Upper lobe of left lung (tissue), 6 donors: ENCODE measurements around the gene SMOC2. TPM values are rescaled to one million over a fixed set of nuclear protein-coding genes. Genes with fewer than 3 reads are reported as not detected.
"Not testable (repeated sequence)": the region's sequence is repeated elsewhere in the genome, so short reads cannot be mapped to it uniquely, and the experiment has no call there.

Experiments used
- ATAC-seq, 2 donors: fragments of 200-7000 bp; cut with Tn5 transposase; one replicate each; pipeline ENCODE4 v1.9.1; 2022; ENCODE audit warnings: mild to moderate bottlenecking in 2 of 2, moderate library complexity in 2 of 2; ENCODE audit not compliant: low FRiP score in 2 of 2
- DNase-seq, 2 donors: peaks; one replicate each; pipeline ENCODE4 v3.0.0-alpha.2; 2019 to 2020
- H3K27ac ChIP-seq, 4 donors: fragments of 200-600 bp; sonication (generic); one replicate each; pipeline ENCODE4 v1.5.1; 2016 to 2019
- H3K27me3 ChIP-seq, 4 donors: fragments of 200-600 bp; sonication (generic); one replicate each; pipeline ENCODE4 v1.5.1; 2017 to 2019
- H3K36me3 ChIP-seq, 4 donors: fragments of 200-600 bp; sonication (generic); one replicate each; pipeline ENCODE4 v1.5.1; 2016 to 2019
- H3K4me1 ChIP-seq, 4 donors: fragments of 200-600 bp; sonication (generic); one replicate each; pipeline ENCODE4 v1.5.1; 2018 to 2019
- H3K4me3 ChIP-seq, 4 donors: fragments of 200-600 bp; sonication (generic); one replicate each; pipeline ENCODE4 v1.5.1; 2017 to 2019; ENCODE audit warnings: mild to moderate bottlenecking in 2 of 4, moderate library complexity in 1 of 4
- H3K9me3 ChIP-seq, 4 donors: fragments of 200-600 bp; sonication (generic); one replicate each; pipeline ENCODE4 v1.5.1; 2018 to 2019
- EP300 ChIP-seq, 4 donors: sonication (generic); formaldehyde crosslinking; IDR thresholded peaks; one replicate each; pipeline ENCODE4 v1.5.1; 2017; ENCODE audit warnings: antibody characterized with exemption in 4 of 4, control low read depth in 2 of 4
- POLR2A ChIP-seq, 4 donors: fragments of 450-650 bp; IDR thresholded peaks; one replicate each; pipeline ENCODE4 v1.5.1; 2016 to 2017; ENCODE audit warnings: antibody characterized with exemption in 4 of 4, mild to moderate bottlenecking in 2 of 4
- POLR2AphosphoS5 ChIP-seq, 2 donors: sonication (generic); formaldehyde crosslinking; IDR thresholded peaks; one replicate each; pipeline ENCODE4 v1.5.1; 2017; ENCODE audit warnings: antibody characterized with exemption in 2 of 2
- WGBS, 2 donors: methylation state at CpG; one replicate each; pipeline ENCODE4 v1.1.5; 2017 to 2018; 5-methylcytosine and 5-hydroxymethylcytosine counted together
- total RNA-seq, 6 donors: library from RNA; depleted of rRNA in 4 of 6; stranded (reverse); fragments of >200 nt in 4 of 6; gene quantifications; one replicate each; pipeline versions ENCODE4 v1.1.0 to v1.2.1, GENCODE V29; 2016 to 2021
- TF ChIP-seq, protein P1 (sequence below), 6 experiments: fragments of 450-650 bp in 4 of 6; fragments of 200-600 bp in 2 of 6; sonication (generic) in 2 of 6; IDR thresholded peaks; one replicate each; pipeline ENCODE4 v1.5.1; 2016 to 2019; ENCODE audit warnings: antibody characterized with exemption in 6 of 6
- donor health status: DM: no; HTN: no; CAD: no; lungs with moderate emphysema.
- donor health status: DM: no; HTN: yes; CAD: no; lungs with severe emphysema.

Gene SMOC2
- total RNA-seq, 6 donors from 2014 or later: 1.0 to 18.9 (median 5.0) TPM

DNA sequence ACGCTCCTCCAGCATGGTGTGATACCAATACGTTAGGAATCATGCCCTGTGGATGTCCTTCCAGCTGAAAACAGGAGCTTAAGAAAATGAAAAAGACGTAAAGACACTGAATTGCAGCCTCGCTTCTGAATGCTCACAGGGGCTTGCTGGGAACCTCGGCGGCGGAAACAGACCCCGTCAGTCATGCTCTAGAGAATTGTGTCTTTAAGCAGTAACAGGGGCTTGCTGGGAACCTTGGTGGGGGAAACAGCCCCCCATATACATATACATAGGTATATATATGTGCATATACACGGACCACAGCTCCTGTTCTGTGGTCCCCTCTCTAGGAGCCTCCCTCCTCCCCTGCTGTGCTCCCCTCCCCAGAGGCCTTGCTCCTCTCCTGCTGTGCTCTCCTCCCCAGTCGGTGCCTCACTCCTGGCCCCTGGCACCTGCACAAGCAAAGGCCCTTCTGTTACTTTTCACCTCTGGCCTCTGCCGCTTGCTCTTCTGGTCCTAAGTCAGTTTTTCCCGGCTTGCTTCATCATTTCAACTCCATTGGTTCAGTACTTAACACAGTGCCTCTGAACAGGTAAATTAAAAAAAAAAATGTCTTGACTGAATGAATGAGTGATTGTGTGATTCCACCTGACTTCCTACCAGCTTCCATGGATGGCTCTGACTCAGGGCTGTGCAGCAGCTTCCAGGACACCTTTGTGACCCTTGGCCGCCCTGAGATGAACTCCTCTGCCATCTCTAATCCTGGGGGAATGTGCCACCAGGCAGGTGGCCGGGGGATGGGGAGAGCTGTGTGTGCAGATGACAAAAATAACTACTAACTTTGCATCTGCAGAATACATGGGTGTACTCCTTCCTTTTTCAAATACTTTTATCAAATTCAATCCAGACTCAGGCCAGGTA lies 246.1 kb downstream of the SMOC2 start:
- Histone ChIP-seq H3K9me3 (no peaks in the 10 kb centered on the region), H3K36me3 (no peaks in the 10 kb centered on the region), H3K4me3 (no peak overlapping the region), H3K27me3 (no peaks in the 10 kb centered on the region), H3K27ac (no peak overlapping the region), H3K4me1 (no peaks in the 10 kb centered on the region)
- no peak for ATAC-seq
- no peak for TF ChIP-seq EP300 (IDR thresholded peaks at IDR 0.05)
- TF ChIP-seq POLR2A (IDR thresholded peaks at IDR 0.05): no peak
- TF ChIP-seq POLR2AphosphoS5 (IDR thresholded peaks at IDR 0.05): no peak
- TF ChIP-seq, protein P1, sequence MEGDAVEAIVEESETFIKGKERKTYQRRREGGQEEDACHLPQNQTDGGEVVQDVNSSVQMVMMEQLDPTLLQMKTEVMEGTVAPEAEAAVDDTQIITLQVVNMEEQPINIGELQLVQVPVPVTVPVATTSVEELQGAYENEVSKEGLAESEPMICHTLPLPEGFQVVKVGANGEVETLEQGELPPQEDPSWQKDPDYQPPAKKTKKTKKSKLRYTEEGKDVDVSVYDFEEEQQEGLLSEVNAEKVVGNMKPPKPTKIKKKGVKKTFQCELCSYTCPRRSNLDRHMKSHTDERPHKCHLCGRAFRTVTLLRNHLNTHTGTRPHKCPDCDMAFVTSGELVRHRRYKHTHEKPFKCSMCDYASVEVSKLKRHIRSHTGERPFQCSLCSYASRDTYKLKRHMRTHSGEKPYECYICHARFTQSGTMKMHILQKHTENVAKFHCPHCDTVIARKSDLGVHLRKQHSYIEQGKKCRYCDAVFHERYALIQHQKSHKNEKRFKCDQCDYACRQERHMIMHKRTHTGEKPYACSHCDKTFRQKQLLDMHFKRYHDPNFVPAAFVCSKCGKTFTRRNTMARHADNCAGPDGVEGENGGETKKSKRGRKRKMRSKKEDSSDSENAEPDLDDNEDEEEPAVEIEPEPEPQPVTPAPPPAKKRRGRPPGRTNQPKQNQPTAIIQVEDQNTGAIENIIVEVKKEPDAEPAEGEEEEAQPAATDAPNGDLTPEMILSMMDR (IDR thresholded peaks at IDR 0.05): no peak
- 57 to 67% methylated on average over 14 of the region's 14 CpGs for WGBS, 2 donors
- no peak for DNase-seq

DNA sequence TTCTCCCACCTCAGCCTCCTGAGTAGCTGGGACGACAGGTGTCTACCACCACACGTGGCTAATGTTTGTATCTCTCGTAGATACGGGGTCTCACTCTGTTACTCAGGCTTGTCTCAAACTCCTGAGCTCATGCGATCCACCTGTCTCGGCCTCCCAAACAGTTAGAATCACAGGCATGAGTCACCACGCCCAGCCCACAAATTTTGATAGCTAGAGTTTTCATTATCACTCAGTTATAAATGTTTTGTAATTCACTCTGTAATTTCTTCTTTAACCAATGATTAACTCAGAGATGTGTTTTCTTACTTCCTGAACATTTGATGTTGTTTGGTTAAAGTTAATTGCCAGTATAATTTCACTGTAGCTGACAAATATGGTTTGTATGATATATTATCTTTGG lies 249.3 kb downstream of the SMOC2 start:
- Histone ChIP-seq H3K36me3 (no peaks in the 10 kb centered on the region), H3K4me1 (no peaks in the 10 kb centered on the region), H3K4me3 (no peak overlapping the region), H3K27ac (no peak overlapping the region), H3K9me3 (no peaks in the 10 kb centered on the region), H3K27me3 (no peaks in the 10 kb centered on the region)
- 89 to 90% methylated on average over 7 of the region's 7 CpGs for WGBS, 2 donors
- ATAC-seq (no peak), DNase-seq (no peak)
- TF ChIP-seq POLR2AphosphoS5 (IDR thresholded peaks at IDR 0.05) (no peak), POLR2A (IDR thresholded peaks at IDR 0.05) (no peak), EP300 (IDR thresholded peaks at IDR 0.05) (no peak)
- TF ChIP-seq, protein P1 (IDR thresholded peaks at IDR 0.05): no peak

DNA sequence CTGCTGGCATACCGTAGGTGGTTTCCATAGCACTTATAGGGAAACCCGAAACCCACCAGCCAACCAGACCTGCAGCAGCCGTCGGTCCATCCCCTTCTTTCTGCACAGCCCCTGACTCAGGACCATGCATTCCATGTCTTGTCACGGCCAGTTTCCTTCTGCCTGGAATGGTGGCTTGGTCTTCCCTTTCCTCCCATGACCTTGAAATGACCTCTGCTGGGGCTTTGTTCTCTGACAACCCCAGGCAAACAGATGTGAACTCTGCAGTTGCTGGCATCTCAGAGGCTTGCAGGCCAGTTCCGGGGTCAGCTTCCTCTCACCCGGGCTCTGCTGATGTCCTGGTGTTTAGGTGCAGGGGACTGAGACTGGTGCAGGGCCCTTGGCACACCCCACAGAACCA lies 250.8 kb downstream of the SMOC2 start:
- H3K4me1 ChIP-seq: no peaks in the 10 kb centered on the region
- WGBS, 2 donors: 76 to 82% methylated on average over 5 to 7 of the region's 7 CpGs
- no peak overlapping the region for H3K27ac ChIP-seq
- H3K4me3 ChIP-seq: no peak overlapping the region
- DNase-seq (no peak), ATAC-seq (no peak)
- no peaks in the 10 kb centered on the region for H3K36me3 ChIP-seq
- no peak for TF ChIP-seq POLR2AphosphoS5 (IDR thresholded peaks at IDR 0.05)
- no peak for TF ChIP-seq POLR2A (IDR thresholded peaks at IDR 0.05)
- no peak for TF ChIP-seq EP300 (IDR thresholded peaks at IDR 0.05)
- TF ChIP-seq, protein P1 (IDR thresholded peaks at IDR 0.05): no peak
- H3K27me3 ChIP-seq: no peaks in the 10 kb centered on the region
- H3K9me3 ChIP-seq: no peaks in the 10 kb centered on the region

DNA sequence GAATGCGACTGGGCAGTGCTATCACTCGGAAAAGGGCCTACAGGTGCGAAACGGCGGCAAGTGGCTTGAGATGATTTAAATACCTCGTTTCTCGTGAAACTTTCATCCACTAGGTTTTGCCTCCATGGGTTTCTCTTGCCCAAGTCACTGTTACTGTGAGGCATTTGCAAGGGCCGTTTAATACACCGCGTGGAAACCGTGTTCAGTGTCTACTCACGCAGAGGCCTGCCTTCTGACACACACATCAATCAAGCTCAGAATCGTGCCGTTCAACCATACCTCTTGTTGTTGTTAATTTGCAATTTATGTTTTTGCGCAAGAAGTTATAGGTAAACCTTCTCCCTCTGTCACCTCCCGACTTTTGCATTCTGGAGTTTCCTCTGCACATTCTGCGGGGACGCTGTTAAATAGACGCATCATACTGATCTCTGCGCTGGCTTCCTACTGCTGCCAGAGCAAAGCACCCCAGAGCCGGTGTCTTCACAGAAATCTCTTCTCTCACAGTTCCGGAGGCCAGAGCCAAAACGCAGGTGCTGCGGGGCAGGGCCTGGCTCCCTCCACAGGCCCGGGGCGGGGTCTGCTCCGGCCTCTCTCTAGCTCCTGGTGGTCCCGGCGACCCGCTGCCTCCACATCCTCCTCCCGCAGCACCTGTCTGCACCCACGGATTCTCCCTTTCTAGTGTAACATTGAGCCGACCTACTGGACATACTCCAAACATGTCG lies 251.4 kb downstream of the SMOC2 start:
- H3K4me1 ChIP-seq: no peaks in the 10 kb centered on the region
- 88 to 91% methylated on average over 31 to 34 of the region's 34 CpGs for WGBS, 2 donors
- no peaks in the 10 kb centered on the region for H3K27me3 ChIP-seq
- TF ChIP-seq EP300 (IDR thresholded peaks at IDR 0.05): no peak
- TF ChIP-seq POLR2AphosphoS5 (IDR thresholded peaks at IDR 0.05): no peak
- TF ChIP-seq POLR2A (IDR thresholded peaks at IDR 0.05): no peak
- TF ChIP-seq, protein P1 (IDR thresholded peaks at IDR 0.05): no peak
- DNase-seq (no peak), ATAC-seq (peak in 1 of 2 donors; percentile 7)
- H3K27ac ChIP-seq: no peak overlapping the region
- no peak overlapping the region for H3K4me3 ChIP-seq
- no peaks in the 10 kb centered on the region for H3K9me3 ChIP-seq
- H3K36me3 ChIP-seq: no peaks in the 10 kb centered on the region

DNA sequence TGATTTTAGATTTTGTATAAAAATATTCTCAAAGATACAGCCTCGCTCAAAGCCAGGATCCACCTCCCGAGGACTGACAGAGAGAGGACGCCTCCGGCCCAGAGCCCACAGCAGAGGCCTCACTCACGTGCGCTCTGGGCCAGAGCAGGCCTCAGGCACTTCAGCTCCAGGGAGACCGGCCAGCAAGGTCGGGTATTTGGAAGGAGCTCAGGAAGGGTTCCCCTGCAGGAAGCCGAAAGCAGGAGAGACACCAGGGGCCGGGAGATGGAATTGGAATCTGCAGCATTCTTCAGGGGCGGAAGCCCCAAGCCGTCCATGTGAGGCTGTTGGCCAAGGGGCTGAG lies 251.9 kb downstream of the SMOC2 start:
- DNase-seq: not testable (repeated sequence)
- WGBS, 2 donors: 81 to 86% methylated on average over 1 to 2 of the region's 12 CpGs

GRCh38 chr6:168694797-168695196 lies 253.8 kb downstream of the SMOC2 start:
- DNase-seq, H3K27ac ChIP-seq, H3K4me1 ChIP-seq, H3K27me3 ChIP-seq, H3K9me3 ChIP-seq, H3K36me3 ChIP-seq, ATAC-seq, H3K4me3 ChIP-seq: not testable (repeated sequence)
- WGBS, 2 donors: 66 to 73% methylated on average over 4 to 6 of the region's 15 CpGs

More for the DNA sequence above, 251.9 kb downstream of the SMOC2 start:
- not testable (repeated sequence) for H3K27me3 ChIP-seq, H3K9me3 ChIP-seq, H3K4me1 ChIP-seq, H3K36me3 ChIP-seq, H3K27ac ChIP-seq, H3K4me3 ChIP-seq
- peak; percentile 10 to 20 for ATAC-seq
